HG03108 (cell line): Measurements from ENCODE around the gene POM121C.
"Not testable (repeated sequence)": the region's sequence is repeated elsewhere in the genome, so short reads cannot be mapped to it uniquely, and the experiment has no call there.

Source experiments
- ATAC-seq: cut with Tn5 transposase; IDR thresholded peaks from one replicate; pipeline ENCODE4 v1.9.1; 2021; ENCODE audit warnings: moderate library complexity; ENCODE audit not compliant: unreplicated experiment

Gene POM121C

DNA sequence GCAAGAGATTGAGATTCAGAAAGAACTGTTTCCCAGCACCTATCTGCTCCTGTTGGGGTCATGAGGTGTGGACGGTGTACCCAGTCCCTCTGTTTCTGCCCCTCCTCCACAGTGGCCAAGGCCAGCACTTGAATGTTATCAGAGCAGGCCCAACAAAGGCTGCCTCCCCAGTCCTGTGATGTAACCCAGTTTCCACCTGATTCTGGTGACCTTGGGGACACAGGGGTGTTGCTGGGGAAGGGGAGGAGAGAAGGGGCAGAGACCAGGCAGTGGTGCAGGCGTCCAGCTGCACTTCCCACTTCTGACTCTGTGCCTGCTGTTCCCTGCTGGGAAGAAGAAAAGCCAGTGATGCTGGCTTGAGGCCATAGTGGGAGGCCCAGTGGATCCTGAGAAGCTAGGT, 88.2 kb downstream of the POM121C start:
- ATAC-seq = not testable (repeated sequence)

DNA sequence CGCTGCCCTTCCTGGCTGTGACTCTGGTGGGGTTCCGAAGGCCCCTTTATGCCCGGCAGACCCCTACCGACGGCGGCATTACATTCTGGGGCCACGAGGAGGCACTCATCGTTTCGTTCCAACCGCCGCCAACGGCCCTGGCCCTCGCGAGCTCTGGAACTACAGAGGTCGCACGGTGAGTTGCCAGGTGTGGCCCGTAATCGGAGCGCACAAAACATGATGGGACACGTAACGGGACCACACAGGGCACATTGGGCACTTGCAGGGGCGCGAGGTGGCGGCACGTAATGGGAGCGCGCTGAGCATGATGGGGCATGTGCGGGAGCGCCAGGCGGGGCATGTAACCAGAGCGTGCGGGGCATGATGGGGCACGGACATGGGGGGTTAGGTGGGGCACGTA, 90.8 kb downstream of the POM121C start, which contains the start of gene TRIM73:
Gene TRIM73 (plus strand): TSS at position 301 of the 400 bp plus-strand sequence. CDS start 3,305 bp downstream, outside the sequence.
- not testable (repeated sequence) for ATAC-seq

DNA sequence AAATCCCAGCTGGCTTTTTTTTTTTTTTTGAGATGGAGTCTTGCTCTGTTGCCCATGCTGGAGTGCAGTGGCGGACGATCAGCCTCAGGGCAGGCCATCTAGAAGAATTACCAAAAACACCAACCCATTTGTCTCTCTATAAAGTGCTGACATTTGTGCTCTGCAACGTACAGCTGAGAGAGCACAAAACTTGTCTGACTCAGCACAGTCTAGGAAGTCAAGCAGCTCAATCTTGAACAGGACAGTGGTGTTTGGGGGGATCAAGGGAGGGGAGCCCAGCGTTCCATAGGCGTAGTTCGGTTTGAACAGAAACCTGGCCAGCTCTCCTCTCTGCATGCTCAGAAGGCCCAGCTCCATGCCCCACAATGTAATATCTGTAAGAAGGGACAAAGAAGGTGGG, 92.9 kb downstream of the POM121C start:
- not testable (repeated sequence) for ATAC-seq

DNA sequence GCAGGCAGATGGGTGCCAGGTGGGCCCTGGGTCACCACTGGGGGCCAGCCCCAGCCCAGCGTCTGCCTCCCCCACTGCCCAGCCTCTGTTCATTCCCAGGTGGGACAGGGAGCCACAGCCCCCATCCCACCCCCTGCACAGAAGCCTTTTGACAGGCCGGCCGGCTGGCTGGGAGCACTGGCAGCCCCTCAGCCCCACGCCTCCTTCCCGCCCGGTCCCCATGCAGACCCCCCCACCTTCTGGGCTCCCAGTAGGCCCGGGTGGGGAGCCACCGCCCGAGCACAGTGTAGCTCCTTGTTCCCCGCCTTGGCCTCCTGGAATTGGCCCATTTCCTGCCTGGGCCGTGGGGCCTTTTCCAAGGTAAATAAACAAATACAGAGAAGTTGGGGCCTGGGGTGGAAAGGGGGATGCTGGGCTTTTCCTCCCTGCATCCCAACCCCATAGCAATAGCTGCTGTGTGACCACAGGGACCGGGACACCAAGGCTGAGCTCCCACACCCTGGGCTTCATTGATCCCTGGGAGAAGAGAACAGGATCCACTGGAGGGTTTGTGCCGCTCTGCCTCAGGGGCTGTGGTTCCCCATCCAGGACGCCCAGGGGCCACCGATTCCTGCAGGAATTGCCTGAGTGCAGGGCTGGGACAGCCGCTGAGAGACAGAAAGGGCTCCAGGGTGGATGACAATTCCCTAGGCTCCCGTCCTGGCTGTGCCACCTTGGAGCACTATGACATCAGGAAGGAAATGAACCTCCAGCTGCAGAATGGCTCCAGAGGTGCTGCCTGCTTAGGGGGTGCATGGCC, 111.4 kb downstream of the POM121C start:
- ATAC-seq = not testable (repeated sequence)

DNA sequence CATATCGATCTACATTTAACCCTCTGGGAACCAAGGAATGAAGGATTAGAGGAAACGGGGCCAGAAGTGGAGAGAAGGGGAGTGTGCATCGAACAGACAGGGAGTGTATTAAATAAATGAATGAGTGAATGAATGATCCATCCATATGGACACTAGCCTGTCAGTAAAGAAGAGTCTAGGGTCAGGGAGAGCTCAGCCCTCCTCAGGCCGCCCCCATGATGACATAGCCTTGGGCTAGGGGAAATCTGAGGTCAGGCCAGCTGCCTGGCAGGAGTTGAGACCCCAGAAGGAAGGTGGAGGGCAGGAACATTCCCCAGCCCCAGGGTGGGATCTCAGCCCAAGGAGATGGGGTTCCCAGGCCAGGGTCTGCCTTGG, 112.0 kb downstream of the POM121C start:
- ATAC-seq = not testable (repeated sequence)

DNA sequence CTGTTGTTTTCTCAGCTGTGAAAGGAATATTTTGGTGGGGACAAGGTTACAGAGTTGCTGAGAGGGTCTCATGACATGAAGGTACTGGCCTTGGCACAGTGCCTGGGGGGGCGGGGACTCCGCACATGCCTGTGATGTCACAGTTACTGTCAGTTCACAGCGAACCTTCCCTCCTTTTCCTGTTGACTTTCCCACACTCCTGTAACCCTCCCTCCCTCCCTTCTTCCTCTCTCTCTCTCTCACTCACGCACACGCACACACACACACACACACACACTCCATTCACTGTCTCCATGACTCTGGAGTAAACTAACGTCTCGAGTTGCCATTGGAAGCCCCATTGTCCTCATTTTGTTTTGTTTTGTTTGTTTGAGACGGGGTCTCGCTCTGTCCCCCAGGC, 118.8 kb downstream of the POM121C start:
- not testable (repeated sequence) for ATAC-seq
